ENCODE data around the gene APBA2. TPM values are rescaled to one million over a fixed set of nuclear protein-coding genes. Genes with fewer than 3 reads are reported as not detected.
A peak's percentile ranks its signal among the peaks of the same experiment; 100 is the strongest.

Gene APBA2
- total and polyA plus RNA-seq, 11 donors = 0.16 to 1.3 (median 0.40) TPM; not detected in 2

DNA sequence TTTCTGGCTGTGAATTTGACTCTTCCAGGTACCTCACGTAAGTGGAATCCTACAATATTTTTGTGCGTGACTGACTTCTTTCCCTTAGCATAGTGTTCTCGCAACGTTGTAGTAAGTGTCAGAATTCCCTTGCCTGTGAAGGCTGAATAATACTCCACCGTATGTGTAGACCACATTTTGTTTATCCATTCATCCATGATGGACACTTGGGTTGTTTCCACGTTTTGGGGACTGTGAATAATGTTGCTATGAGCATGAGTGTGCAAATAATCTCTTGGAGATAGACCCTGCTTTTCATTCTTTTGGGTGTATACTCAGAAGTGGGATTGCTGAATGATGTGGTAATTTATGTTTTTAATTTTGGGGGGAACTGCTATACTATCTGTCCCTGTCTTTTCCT is 82.2 kb downstream of the APBA2 start:
- WGBS, 4 donors = 85 to 89% (median 87%) methylated on average over 6 of the region's 6 CpGs
- no peak for ATAC-seq
- TF ChIP-seq POLR2A (IDR thresholded peaks at IDR 0.05) = no peak
- no peak for TF ChIP-seq CTCF (IDR thresholded peaks at IDR 0.05)
- H3K27ac ChIP-seq = no peak overlapping the region
- no peaks in the 10 kb centered on the region for H3K9me3 ChIP-seq
- H3K4me3 ChIP-seq = no peak overlapping the region
- no peaks in the 10 kb centered on the region for H3K4me1 ChIP-seq
- intact Hi-C loops (cut with DNase I) = no loop called here
- no peak for DNase-seq
- no peaks in the 10 kb centered on the region for H3K36me3 ChIP-seq
- H3K27me3 ChIP-seq = peaks cover 0 to 10% (median 0%) of the 10 kb centered on the region in 9 donors

DNA sequence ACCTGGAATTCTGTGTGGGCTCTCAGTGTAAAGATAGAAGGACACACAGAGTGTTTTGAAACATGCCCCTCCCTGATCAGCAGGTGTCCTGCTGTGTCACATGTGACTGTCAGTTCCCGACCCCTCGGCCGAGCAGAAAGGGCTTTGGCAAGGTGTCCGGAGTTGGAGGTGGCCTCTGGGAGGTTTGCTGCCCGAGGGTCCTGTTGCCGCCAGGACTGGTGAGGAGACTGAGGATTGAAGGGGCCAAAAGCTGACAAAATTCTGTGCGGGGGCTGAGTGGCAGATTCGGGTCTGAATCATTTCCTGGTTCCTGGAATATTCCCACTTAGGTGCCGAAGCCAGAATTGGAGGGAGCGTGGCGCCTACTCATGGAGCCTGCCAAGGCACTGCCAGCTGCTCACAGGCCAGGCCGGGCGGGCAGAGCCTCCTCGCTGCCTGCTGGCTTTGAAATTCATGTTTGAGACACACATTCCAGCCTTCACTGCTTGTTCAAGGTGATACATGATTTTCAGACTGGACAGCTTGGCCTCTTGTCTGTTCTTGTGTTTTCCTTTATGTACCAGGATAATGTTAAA is 83.8 kb downstream of the APBA2 start:
- no peak for ATAC-seq
- H3K27ac ChIP-seq = no peak overlapping the region
- WGBS, 4 donors = 84 to 91% (median 86%) methylated on average over 13 to 14 of the region's 14 CpGs
- H3K36me3 ChIP-seq = no peaks in the 10 kb centered on the region
- H3K9me3 ChIP-seq = no peaks in the 10 kb centered on the region
- peaks cover 0 to 10% (median 0%) of the 10 kb centered on the region in 9 donors for H3K27me3 ChIP-seq
- H3K4me3 ChIP-seq = no peak overlapping the region
- intact Hi-C loops (cut with DNase I) = no loop called here
- TF ChIP-seq POLR2A (IDR thresholded peaks at IDR 0.05) = no peak
- no peak for TF ChIP-seq CTCF (IDR thresholded peaks at IDR 0.05)
- no peaks in the 10 kb centered on the region for H3K4me1 ChIP-seq
- DNase-seq = no peak

DNA sequence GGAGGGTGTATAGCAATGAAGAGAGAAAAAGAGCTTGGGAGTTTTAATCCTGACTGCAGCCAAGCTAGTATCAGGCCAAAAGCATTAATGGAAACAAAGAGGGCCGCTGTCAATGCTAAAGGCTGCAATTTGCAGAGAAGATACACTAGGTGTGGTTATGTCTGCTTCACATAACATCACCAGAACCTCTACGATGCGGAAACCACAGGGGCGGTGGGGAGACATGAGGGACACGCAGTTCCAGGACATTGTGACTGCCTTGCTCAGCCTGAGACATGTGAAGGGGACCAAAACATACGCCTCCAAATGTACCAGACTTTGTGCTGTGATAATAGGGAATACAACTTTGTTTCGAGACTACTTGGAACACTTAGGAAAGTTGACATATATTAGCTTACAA is 88.4 kb downstream of the APBA2 start:
- H3K27me3 ChIP-seq = peaks cover 0 to 8% (median 0%) of the 10 kb centered on the region in 9 donors
- TF ChIP-seq POLR2A (IDR thresholded peaks at IDR 0.05) (no peak), CTCF (IDR thresholded peaks at IDR 0.05) (no peak)
- H3K36me3 ChIP-seq = no peaks in the 10 kb centered on the region
- no peaks in the 10 kb centered on the region for H3K9me3 ChIP-seq
- H3K27ac ChIP-seq = no peak overlapping the region
- intact Hi-C loops (cut with DNase I) = no loop called here
- DNase-seq = no peak
- no peak overlapping the region for H3K4me3 ChIP-seq
- 85 to 92% (median 86%) methylated on average over 7 of the region's 7 CpGs for WGBS, 4 donors
- no peak for ATAC-seq
- no peaks in the 10 kb centered on the region for H3K4me1 ChIP-seq

GRCh38 chr15:28975766-28976179 is 90.0 kb downstream of the APBA2 start:
- Histone ChIP-seq H3K4me1 (no peaks in the 10 kb centered on the region), H3K27ac (no peak overlapping the region), H3K9me3 (no peaks in the 10 kb centered on the region), H3K27me3 (peaks cover 0 to 8% (median 0%) of the 10 kb centered on the region in 9 donors), H3K36me3 (no peaks in the 10 kb centered on the region), H3K4me3 (no peak overlapping the region)
- DNase-seq (no peak), ATAC-seq (no peak)
- WGBS, 4 donors = 0 to 3% (median 1%) methylated on average over 2 of the region's 2 CpGs
- intact Hi-C loops (cut with DNase I) = no loop called here
- TF ChIP-seq POLR2A (IDR thresholded peaks at IDR 0.05) = no peak
- peak; percentile 15 to 75 (median 42) for TF ChIP-seq CTCF (IDR thresholded peaks at IDR 0.05)

All from heart left ventricle (tissue), 16 donors.